OCI-LY7 (cell line): ENCODE measurements around the gene GSTA5. TPM values are rescaled to one million over a fixed set of nuclear protein-coding genes. Genes with fewer than 3 reads are reported as not detected.

Experiments used
- BruUV-seq: library from RNA; stranded (reverse); fragments of 400-500 nt; replicated peaks from 2 replicates; lab custom pipeline; 2021; lab: Mats Ljungman, UMichigan
- CTCF ChIA-PET: fragments of 300-600 bp; sonication (Branson Sonifier 250); formaldehyde crosslinking; loops from one replicate; lab custom pipeline; 2022; ENCODE audit warnings: antibody characterized with exemption; ENCODE audit not compliant: unreplicated experiment; lab: Charles Lee
- POLR2A ChIA-PET: fragments of 300-600 bp; sonication (Branson Sonifier 250); formaldehyde crosslinking; loops from one replicate; lab custom pipeline; 2022; ENCODE audit warnings: antibody characterized with exemption; lab: Charles Lee
- DNase-seq: peaks from one replicate; pipeline ENCODE4 v3.0.0-alpha.2; 2015; ENCODE audit warnings: low spot score
- H2AFZ ChIP-seq: fragments of 200-600 bp; sonication (generic), shearing (Covaris generic); 2 replicates; pipeline ENCODE4 v1.6.1; 2014; ENCODE audit warnings: mild to moderate bottlenecking, antibody characterized with exemption, low read length, moderate library complexity
- H3K27ac ChIP-seq: fragments of 200-600 bp; sonication (generic); 2 replicates; pipeline ENCODE4 v1.5.1; 2014; ENCODE audit warnings: mixed run types, low read depth, mild to moderate bottlenecking, moderate library complexity, low read length, inconsistent platforms; ENCODE audit not compliant: poor library complexity, severe bottlenecking
- H3K36me3 ChIP-seq: fragments of 200-600 bp; sonication (generic); 2 replicates; pipeline ENCODE4 v1.6.1; 2014; ENCODE audit warnings: mild to moderate bottlenecking, antibody characterized with exemption, low read length, moderate library complexity, mixed read lengths; ENCODE audit not compliant: insufficient read depth
- H3K4me1 ChIP-seq: fragments of 200-600 bp; sonication (generic); 2 replicates; pipeline ENCODE4 v1.5.1; 2014; ENCODE audit warnings: mild to moderate bottlenecking, low read length; ENCODE audit not compliant: insufficient read depth, poor library complexity, severe bottlenecking
- H3K4me2 ChIP-seq: fragments of 200-600 bp; sonication (generic); 2 replicates; pipeline ENCODE4 v1.6.1; 2014; ENCODE audit warnings: mild to moderate bottlenecking, low read length
- H3K4me3 ChIP-seq: fragments of 200-600 bp; sonication (generic); 2 replicates; pipeline ENCODE4 v1.5.1; 2014; ENCODE audit warnings: mild to moderate bottlenecking, low read depth, low read length; ENCODE audit not compliant: poor library complexity, severe bottlenecking
- H3K79me2 ChIP-seq: fragments of 200-600 bp; sonication (generic); 2 replicates; pipeline ENCODE4 v1.6.1; 2016; ENCODE audit warnings: low read depth, mild to moderate bottlenecking, low read length, moderate library complexity, mixed read lengths; ENCODE audit not compliant: insufficient read depth
- H3K9me2 ChIP-seq: fragments of 200-600 bp; sonication (generic); 2 replicates; pipeline ENCODE4 v1.6.1; 2016; ENCODE audit warnings: mild to moderate bottlenecking, low read length, mixed read lengths; ENCODE audit not compliant: insufficient read depth
- H3K9me3 ChIP-seq: fragments of 200-600 bp; sonication (generic); 2 replicates; pipeline ENCODE4 v1.6.1; 2014; ENCODE audit warnings: mild to moderate bottlenecking, mixed run types, low read length, mixed read lengths
- H4K20me1 ChIP-seq: fragments of 200-600 bp; sonication (generic); 2 replicates; pipeline ENCODE4 v1.6.1; 2014; ENCODE audit warnings: mild to moderate bottlenecking, antibody characterized with exemption, low read length, moderate library complexity, mixed read lengths; ENCODE audit not compliant: insufficient read depth
- CTCF ChIP-seq: fragments of 200-600 bp; sonication (generic); conservative IDR thresholded peaks from 2 replicates; pipeline ENCODE4 v1.5.1; 2014; ENCODE audit warnings: mild to moderate bottlenecking, antibody characterized with exemption, low read length, moderate library complexity, mixed read lengths
- EZH2phosphoT487 ChIP-seq: fragments of 200-600 bp; sonication (generic); IDR thresholded peaks from 2 replicates; pipeline ENCODE4 v1.6.1; 2018; ENCODE audit warnings: low read depth, borderline replicate concordance, mild to moderate bottlenecking, mixed run types, antibody characterized with exemption, low read length, moderate library complexity, mixed read lengths
- intact Hi-C: fragments of 100-400 bp; cut with micrococcal nuclease; formaldehyde crosslinking; loops from one replicate; pipeline ENCODE4 v1.10.0; 2022; ENCODE audit not compliant: unreplicated experiment
- total RNA-seq, 2 experiments: library from RNA; depleted of rRNA in 1 of 2; stranded (reverse); fragments of >200 nt in 1 of 2; shearing (Covaris generic) in 1 of 2; gene quantifications; 2 replicates each; pipeline ENCODE4 v1.2.3, GENCODE V29; 2014 to 2022

Gene GSTA5
- total RNA-seq, 2 experiments from 2014 or later, result not detected

- Histone ChIP-seq H3K36me3 (no peaks in the 10 kb centered on the region), H3K27ac (no peak overlapping the region), H2AFZ (no peak overlapping the region; the same call in 1 of the 2 replicates), H3K4me3 (no peak overlapping the region), H3K9me2 (no peaks in the 10 kb centered on the region), H4K20me1 (no peaks in the 10 kb centered on the region), H3K4me2 (peak overlapping the region; percentile 40; the same call in 1 of the 2 replicates), H3K4me1 (no peaks in the 10 kb centered on the region), H3K9me3 (no peaks in the 10 kb centered on the region), H3K79me2 (no peaks in the 10 kb centered on the region)
- POLR2A ChIA-PET, result no interaction called here
- intact Hi-C loops, result no loop called here
- CTCF ChIA-PET, result interaction anchor here (0.6 kb wide), 1 partner anchor 184 kb away, joined by 7 read pairs; the partner anchor contains the start of gene FBXO9
- TF ChIP-seq EZH2phosphoT487 (no peak), CTCF (no peak)
- BruUV-seq, result no TSS peak
- DNase-seq, result no peak
Measured at GRCh38 chr6:52881662-52881995, 41.0 kb upstream of the GSTA5 start.

GRCh38 chr6:52877786-52878185, 37.2 kb upstream of the GSTA5 start:
- Histone ChIP-seq H3K9me2 (no peaks in the 10 kb centered on the region), H3K4me3 (no peak overlapping the region), H3K4me1 (no peaks in the 10 kb centered on the region), H3K9me3 (no peaks in the 10 kb centered on the region), H2AFZ (no peak overlapping the region), H3K79me2 (no peaks in the 10 kb centered on the region), H4K20me1 (no peaks in the 10 kb centered on the region), H3K36me3 (no peaks in the 10 kb centered on the region), H3K4me2 (no peak overlapping the region), H3K27ac (no peak overlapping the region)
- TF ChIP-seq CTCF, result no peak
- no peak for TF ChIP-seq EZH2phosphoT487
- CTCF ChIA-PET, result no interaction called here
- POLR2A ChIA-PET, result interaction anchor here (0.9 kb wide), 1 partner anchor 14 kb away, joined by 5 read pairs; no protein-coding TSS in a partner anchor
- intact Hi-C loops, result no loop called here
- no TSS peak for BruUV-seq
- no peak for DNase-seq

GRCh38 chr6:52877168-52877567, 36.6 kb upstream of the GSTA5 start:
- no peaks in the 10 kb centered on the region for H3K9me3 ChIP-seq
- H3K4me1 ChIP-seq, result no peaks in the 10 kb centered on the region
- H2AFZ ChIP-seq, result no peak overlapping the region
- H3K4me3 ChIP-seq, result no peak overlapping the region
- POLR2A ChIA-PET, result interaction anchor here (0.9 kb wide), 1 partner anchor 15 kb away, joined by 5 read pairs; no protein-coding TSS in a partner anchor
- intact Hi-C loops, result no loop called here
- TF ChIP-seq CTCF, result no peak
- TF ChIP-seq EZH2phosphoT487, result no peak
- H3K27ac ChIP-seq, result no peak overlapping the region
- no peak for DNase-seq
- no peaks in the 10 kb centered on the region for H4K20me1 ChIP-seq
- H3K4me2 ChIP-seq, result no peak overlapping the region
- no peaks in the 10 kb centered on the region for H3K36me3 ChIP-seq
- CTCF ChIA-PET, result no interaction called here
- no TSS peak for BruUV-seq
- no peaks in the 10 kb centered on the region for H3K9me2 ChIP-seq
- H3K79me2 ChIP-seq, result no peaks in the 10 kb centered on the region
